Dendritic cell treated with granulocyte-macrophage colony-stimulating factor and Interleukin-4, amounts not matched to agents 40 ng/mL and 50 ng/mL, for 4 days (primary cell): ENCODE data around the gene TRPM6.

ENCODE experiments used
- H3K27ac Mint-ChIP-seq: one replicate; pipeline ENCODE4 v1.8.0; 2022; ENCODE audit warnings: mild to moderate bottlenecking, mixed read lengths
- H3K27me3 Mint-ChIP-seq: one replicate; pipeline ENCODE4 v1.8.0; 2022; ENCODE audit warnings: mild to moderate bottlenecking, mixed read lengths
- H3K36me3 Mint-ChIP-seq: one replicate; pipeline ENCODE4 v1.8.0; 2022; ENCODE audit warnings: low read depth, mixed read lengths
- H3K4me1 Mint-ChIP-seq: one replicate; pipeline ENCODE4 v1.8.0; 2022; ENCODE audit warnings: low read depth, mixed read lengths
- H3K4me3 Mint-ChIP-seq: one replicate; pipeline ENCODE4 v1.8.0; 2022; ENCODE audit warnings: mild to moderate bottlenecking, moderate library complexity, mixed read lengths
- H3K9me3 Mint-ChIP-seq: one replicate; pipeline ENCODE4 v1.8.0; 2022; ENCODE audit warnings: mixed read lengths
- intact Hi-C: fragments of 100-400 bp; cut with micrococcal nuclease; formaldehyde crosslinking; loops from one replicate; pipeline ENCODE4 v1.15.0; 2022

Gene TRPM6

DNA sequence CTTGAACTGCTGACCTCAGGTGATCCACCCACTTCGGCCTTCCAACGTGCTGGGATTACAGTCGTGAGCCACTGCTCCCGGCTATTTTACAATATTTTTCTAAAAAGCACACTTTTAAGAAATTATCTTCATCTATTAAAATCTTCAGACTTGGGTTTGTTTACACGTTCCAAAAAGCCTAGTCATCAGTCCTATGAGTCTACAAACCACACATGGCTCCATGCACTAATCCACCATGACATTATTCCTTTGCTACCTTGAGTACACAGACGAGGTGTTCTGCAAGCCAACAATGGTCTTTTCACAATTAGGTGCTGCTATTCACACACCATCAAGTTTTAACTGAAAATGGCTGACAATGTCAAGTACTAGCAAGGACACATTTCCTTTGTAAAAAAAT lies 41.0 kb downstream of the TRPM6 start:
- intact Hi-C loops, result no loop called here
- Mint-ChIP-seq H3K27me3 (no peaks in the 10 kb centered on the region), H3K27ac (no peak overlapping the region), H3K4me3 (no peak overlapping the region), H3K9me3 (no peaks in the 10 kb centered on the region), H3K36me3 (no peaks in the 10 kb centered on the region), H3K4me1 (no peaks in the 10 kb centered on the region)

DNA sequence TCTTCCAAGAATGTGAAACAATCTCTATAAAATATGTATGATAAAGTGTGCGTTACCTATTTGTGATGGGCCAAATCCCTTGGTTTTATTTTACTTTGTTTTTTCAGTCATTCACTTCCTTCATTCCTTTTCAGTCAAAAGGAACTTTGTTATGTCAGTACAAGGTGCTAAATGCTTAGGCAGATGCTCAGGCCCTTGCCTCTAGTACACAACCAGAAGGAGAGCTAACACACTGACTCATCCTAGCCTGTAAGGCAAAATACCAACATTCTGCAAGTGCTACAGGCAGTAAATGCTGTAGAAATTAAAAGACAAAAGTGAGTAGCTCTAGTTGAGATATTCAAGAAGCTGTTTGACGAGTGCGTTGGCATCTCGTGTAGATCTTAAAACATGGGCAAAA lies 49.4 kb downstream of the TRPM6 start:
- intact Hi-C loops, result no loop called here
- H3K9me3 Mint-ChIP-seq, result no peaks in the 10 kb centered on the region
- no peaks in the 10 kb centered on the region for H3K4me1 Mint-ChIP-seq
- H3K27ac Mint-ChIP-seq, result no peak overlapping the region
- H3K4me3 Mint-ChIP-seq, result no peak overlapping the region
- no peaks in the 10 kb centered on the region for H3K27me3 Mint-ChIP-seq
- H3K36me3 Mint-ChIP-seq, result no peaks in the 10 kb centered on the region

DNA sequence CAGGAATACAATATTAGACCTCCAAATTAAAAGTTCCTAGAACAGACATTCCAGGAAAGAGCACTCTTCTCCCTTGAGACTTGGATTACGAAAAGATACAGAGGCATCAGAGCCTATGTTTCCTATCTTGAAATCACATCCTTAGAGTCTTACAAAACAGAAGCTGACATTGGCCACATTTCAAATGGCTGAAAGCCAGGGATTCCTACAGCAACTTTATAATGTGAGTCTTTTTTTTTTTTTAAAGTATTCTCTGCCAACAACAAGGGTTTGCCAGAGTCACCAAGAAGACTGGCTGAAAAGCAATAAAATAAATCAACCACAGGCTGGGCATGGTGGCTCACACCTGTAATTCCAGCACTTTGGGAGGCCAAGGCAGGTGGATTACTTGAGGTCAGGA lies 63.1 kb downstream of the TRPM6 start:
- Mint-ChIP-seq H3K4me3 (no peak overlapping the region), H3K4me1 (no peaks in the 10 kb centered on the region), H3K9me3 (no peaks in the 10 kb centered on the region), H3K27ac (no peak overlapping the region), H3K27me3 (no peaks in the 10 kb centered on the region), H3K36me3 (no peaks in the 10 kb centered on the region)
- intact Hi-C loops, result no loop called here

DNA sequence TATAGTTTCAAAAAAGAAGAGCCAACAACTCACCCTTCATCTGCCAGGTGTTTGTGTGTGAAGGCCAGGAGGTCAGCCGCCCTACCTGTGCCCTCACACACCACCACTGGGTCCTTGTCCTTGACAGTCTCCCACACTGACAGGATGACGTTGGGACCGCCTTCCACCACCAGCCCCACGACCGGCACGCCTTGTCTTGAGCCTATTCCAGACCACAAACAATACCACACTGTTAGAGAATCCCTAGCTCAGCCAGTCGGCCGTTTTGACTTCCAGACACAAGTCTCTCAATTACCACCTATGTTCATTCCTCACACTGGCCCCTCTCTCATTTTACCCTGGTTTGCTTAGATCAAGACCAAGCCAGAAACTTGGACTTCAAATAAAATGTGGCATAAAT lies 66.1 kb downstream of the TRPM6 start:
- H3K4me3 Mint-ChIP-seq, result no peak overlapping the region
- H3K36me3 Mint-ChIP-seq, result no peaks in the 10 kb centered on the region
- intact Hi-C loops, result no loop called here
- H3K9me3 Mint-ChIP-seq, result no peaks in the 10 kb centered on the region
- no peaks in the 10 kb centered on the region for H3K4me1 Mint-ChIP-seq
- H3K27ac Mint-ChIP-seq, result no peak overlapping the region
- no peaks in the 10 kb centered on the region for H3K27me3 Mint-ChIP-seq

DNA sequence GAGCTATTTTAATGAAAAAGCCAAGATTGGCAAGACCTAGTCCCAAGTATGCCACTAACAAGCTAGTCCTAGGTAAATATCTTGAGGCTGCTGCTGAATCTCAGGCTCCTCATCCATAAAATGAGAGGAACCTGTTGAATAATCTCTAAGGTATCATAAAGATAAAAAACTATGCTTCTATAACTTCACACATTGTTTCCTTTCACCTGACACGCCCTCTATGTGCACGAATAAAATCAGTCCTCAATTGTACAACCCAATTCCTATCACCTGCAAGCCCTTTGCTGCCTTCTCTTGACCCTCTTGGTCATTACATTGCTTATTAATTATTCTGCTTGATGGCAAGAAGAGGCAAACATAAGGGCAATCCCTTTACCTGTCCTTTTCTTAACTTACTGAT lies 69.9 kb downstream of the TRPM6 start:
- no peaks in the 10 kb centered on the region for H3K36me3 Mint-ChIP-seq
- H3K27me3 Mint-ChIP-seq, result no peaks in the 10 kb centered on the region
- no peak overlapping the region for H3K4me3 Mint-ChIP-seq
- no peaks in the 10 kb centered on the region for H3K4me1 Mint-ChIP-seq
- no peak overlapping the region for H3K27ac Mint-ChIP-seq
- intact Hi-C loops, result loop anchor here (10.0 kb wide), 1 partner anchor 107 kb away; no protein-coding TSS in a partner anchor
- no peaks in the 10 kb centered on the region for H3K9me3 Mint-ChIP-seq

DNA sequence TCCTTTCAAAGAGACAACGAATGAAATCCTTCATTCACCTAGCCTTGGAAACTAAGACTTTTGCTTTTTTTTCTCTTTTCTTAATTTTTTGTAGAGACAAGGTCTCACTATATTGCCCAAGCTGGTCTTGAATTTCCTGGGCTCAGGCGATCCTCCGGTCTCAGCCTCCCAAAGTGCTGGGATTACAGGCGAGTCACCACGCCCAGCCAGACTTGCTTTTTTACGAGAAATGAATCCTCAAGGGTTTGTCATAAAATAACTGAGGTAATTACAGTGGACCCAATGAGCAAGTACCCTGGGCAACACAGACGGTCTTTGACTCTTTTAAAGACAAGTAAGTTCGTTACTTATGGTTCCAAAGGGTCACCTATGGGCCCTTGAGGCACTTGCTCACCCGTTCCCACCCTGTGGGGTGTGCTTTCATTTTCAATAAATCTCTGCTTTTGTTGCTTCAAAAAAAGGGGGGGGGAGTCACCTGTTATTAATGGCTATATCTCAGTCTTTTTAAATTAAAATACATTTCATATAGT lies 70.4 kb downstream of the TRPM6 start:
- H3K36me3 Mint-ChIP-seq, result no peaks in the 10 kb centered on the region
- H3K4me1 Mint-ChIP-seq, result no peaks in the 10 kb centered on the region
- H3K4me3 Mint-ChIP-seq, result no peak overlapping the region
- H3K27me3 Mint-ChIP-seq, result no peaks in the 10 kb centered on the region
- no peak overlapping the region for H3K27ac Mint-ChIP-seq
- no peaks in the 10 kb centered on the region for H3K9me3 Mint-ChIP-seq
- intact Hi-C loops, result loop anchor here (10.0 kb wide), 1 partner anchor 107 kb away; no protein-coding TSS in a partner anchor

DNA sequence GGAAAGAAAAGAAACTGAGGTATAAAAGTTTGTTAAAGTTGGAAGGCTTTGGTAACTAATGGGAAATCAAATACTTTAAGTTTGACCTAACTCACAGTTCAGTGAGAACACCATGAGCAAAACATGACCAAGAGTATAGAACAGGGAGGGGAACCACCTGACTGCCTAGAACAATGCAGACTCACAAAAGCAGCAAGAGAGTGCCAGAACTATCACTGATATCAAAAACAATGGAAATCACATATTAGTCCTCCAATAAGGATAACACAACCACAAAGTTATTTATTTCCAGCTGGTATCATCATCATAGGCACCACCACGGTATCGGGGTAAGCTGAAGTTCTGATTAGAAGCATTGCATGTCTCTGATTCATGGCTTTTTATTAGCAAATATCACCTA lies 77.5 kb downstream of the TRPM6 start:
- Mint-ChIP-seq H3K4me1 (no peaks in the 10 kb centered on the region), H3K27ac (no peak overlapping the region), H3K27me3 (no peaks in the 10 kb centered on the region), H3K9me3 (no peaks in the 10 kb centered on the region), H3K36me3 (no peaks in the 10 kb centered on the region), H3K4me3 (no peak overlapping the region)
- intact Hi-C loops, result loop anchor here (10.0 kb wide), 1 partner anchor 115 kb away; no protein-coding TSS in a partner anchor

DNA sequence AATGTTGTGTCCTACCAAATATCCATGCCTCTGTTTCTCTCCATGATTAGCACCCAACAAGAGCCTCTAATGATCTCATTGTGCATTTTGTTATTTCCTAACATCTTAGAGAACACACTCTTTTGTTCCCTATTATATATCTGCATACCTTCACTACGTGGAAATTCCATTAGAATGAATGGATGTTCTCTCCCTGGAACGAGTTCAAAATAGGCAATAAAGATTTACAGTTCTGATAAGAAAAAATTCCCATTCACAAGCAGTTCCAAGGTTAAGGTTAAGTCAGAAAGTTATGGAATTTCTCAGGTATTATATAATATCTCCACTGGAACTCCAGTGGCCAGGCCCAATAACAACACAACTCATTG lies 83.7 kb downstream of the TRPM6 start:
- no peaks in the 10 kb centered on the region for H3K36me3 Mint-ChIP-seq
- no peaks in the 10 kb centered on the region for H3K9me3 Mint-ChIP-seq
- H3K27ac Mint-ChIP-seq, result no peak overlapping the region
- no peak overlapping the region for H3K4me3 Mint-ChIP-seq
- H3K27me3 Mint-ChIP-seq, result no peaks in the 10 kb centered on the region
- H3K4me1 Mint-ChIP-seq, result no peaks in the 10 kb centered on the region
- intact Hi-C loops, result no loop called here

DNA sequence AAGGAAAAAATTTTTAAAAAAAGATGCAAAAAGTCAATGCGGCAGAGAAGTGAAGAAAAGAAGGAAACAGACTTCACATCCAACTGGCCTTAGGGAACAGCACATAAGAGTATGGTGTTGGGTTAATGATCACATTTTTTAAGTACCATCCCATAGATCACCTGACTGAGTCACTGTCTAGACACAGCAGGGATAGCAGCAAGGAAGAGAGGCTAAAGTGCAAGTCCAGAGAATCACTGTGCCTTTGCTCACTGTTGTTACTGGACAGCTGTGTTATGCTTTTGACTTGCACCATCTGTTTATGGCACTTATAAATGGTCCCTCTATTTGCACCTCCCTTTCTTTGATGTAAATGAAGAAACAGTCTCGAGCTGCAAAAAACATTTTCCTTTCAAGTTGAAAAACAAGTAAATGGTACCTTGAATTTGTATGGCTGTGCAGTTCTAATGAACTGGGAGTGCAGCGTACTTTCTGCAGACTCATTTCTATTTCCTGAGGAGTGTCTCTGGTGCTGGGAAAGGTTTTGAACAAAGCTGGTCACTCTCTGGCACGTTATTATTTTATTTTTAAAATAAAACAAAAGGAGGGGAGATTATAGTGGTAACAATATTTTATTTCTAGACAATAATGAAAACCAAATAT lies 84.2 kb downstream of the TRPM6 start:
- H3K4me3 Mint-ChIP-seq, result no peak overlapping the region
- H3K27ac Mint-ChIP-seq, result no peak overlapping the region
- intact Hi-C loops, result no loop called here
- H3K4me1 Mint-ChIP-seq, result no peaks in the 10 kb centered on the region
- H3K9me3 Mint-ChIP-seq, result no peaks in the 10 kb centered on the region
- H3K36me3 Mint-ChIP-seq, result no peaks in the 10 kb centered on the region
- no peaks in the 10 kb centered on the region for H3K27me3 Mint-ChIP-seq

DNA sequence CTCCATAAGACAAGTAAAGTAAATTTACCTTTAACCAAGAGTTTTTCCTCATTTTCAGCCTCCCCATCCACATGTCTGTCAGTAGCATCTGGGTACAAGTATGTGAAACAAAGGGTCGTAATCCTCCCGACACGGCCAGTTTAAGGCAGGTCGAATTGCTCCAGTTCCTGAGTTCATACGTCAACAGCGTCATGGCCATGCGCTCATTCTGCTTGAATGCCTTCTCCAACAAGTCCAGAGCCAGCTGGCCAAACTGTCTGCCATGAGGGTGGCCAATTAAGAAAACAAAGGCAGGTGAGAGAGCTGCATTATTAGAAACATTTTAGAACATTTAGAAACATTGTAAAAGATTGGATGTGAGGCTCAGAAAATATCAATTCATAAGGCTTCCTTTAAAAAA lies 87.5 kb downstream of the TRPM6 start:
- intact Hi-C loops, result no loop called here
- no peak overlapping the region for H3K27ac Mint-ChIP-seq
- H3K36me3 Mint-ChIP-seq, result no peaks in the 10 kb centered on the region
- H3K4me1 Mint-ChIP-seq, result no peaks in the 10 kb centered on the region
- H3K9me3 Mint-ChIP-seq, result no peaks in the 10 kb centered on the region
- H3K27me3 Mint-ChIP-seq, result no peaks in the 10 kb centered on the region
- no peak overlapping the region for H3K4me3 Mint-ChIP-seq

DNA sequence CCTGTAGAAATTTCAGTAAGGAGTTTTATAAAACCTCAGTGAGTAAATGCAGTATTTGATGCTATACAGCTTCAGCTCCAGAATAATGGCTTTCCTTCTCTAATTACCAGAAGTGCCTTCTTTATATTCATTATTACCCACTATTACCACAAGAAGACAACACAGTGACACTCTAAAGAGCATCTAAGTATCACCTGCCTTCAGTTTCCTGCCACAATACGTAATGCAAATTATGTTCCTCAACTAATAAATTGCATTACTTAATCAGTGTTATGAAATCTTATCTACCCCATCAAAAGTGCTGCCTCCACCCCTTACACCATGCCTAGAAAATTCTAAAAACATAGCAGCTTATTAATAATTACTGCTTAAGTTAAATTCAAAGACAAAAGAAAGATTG lies 91.9 kb downstream of the TRPM6 start:
- intact Hi-C loops, result no loop called here
- Mint-ChIP-seq H3K27me3 (no peaks in the 10 kb centered on the region), H3K36me3 (no peaks in the 10 kb centered on the region), H3K4me3 (no peak overlapping the region), H3K27ac (no peak overlapping the region), H3K9me3 (no peaks in the 10 kb centered on the region), H3K4me1 (no peaks in the 10 kb centered on the region)

DNA sequence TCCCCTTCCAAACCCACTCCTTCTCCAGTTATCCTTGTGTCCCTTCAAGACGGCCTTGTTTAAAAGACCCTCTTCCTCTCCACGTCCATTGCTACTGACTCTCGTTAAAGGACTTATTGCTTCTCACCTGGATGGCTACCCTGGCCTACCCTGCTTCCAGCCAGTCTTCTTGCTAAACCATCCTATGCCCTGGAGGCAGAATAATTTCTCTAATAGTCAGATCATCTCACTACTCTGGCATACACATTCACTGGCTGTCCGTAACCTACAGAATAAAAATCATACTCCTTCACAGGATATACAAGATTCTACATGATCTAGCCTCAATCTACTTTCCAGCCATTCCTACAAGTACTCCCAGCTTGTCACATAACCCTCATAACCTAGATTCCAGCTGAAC lies 92.6 kb downstream of the TRPM6 start:
- no peak overlapping the region for H3K27ac Mint-ChIP-seq
- no peaks in the 10 kb centered on the region for H3K4me1 Mint-ChIP-seq
- intact Hi-C loops, result no loop called here
- no peak overlapping the region for H3K4me3 Mint-ChIP-seq
- no peaks in the 10 kb centered on the region for H3K36me3 Mint-ChIP-seq
- H3K27me3 Mint-ChIP-seq, result no peaks in the 10 kb centered on the region
- H3K9me3 Mint-ChIP-seq, result no peaks in the 10 kb centered on the region

DNA sequence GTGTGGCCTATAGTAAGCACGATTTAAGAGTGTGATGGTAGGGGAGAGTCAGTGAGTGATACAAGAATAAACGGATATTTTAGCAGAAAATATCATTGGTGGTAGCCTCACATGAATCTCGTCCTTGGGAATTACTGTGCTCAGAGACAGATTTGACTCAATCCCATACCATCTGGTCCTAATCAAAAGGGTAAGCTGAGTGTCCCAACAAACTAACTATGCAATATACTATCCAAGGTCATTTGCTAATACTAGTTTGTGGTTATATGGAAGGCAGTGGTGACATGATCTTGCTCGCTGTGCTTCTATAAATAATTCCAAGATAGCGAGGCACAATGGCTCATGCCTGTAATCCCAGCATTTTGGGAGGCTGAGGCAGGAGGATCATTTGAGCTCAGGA lies 103.2 kb downstream of the TRPM6 start:
- intact Hi-C loops, result no loop called here
- Mint-ChIP-seq H3K36me3 (no peaks in the 10 kb centered on the region), H3K9me3 (no peaks in the 10 kb centered on the region), H3K4me1 (no peaks in the 10 kb centered on the region), H3K27me3 (no peaks in the 10 kb centered on the region), H3K4me3 (no peak overlapping the region), H3K27ac (no peak overlapping the region)

DNA sequence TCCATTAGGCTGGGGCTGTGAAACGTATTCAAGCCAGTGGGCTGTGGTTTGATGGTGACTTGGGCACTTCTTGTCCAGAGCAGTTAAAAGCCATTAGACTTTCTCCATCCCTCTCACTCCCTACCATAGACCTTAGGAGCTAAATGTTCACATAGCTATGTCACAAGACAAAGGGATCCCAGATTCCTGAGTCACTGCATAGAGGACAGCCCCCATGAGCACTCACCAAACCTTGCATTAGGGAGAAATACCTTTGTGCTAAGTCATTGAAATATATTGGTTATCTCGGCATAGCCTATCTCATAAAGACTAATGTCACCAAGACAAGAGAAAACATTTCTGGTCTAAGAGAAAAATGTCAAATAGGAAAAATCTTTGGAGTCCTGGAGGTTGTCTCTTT lies 104.3 kb downstream of the TRPM6 start:
- Mint-ChIP-seq H3K27ac (no peak overlapping the region), H3K27me3 (no peaks in the 10 kb centered on the region), H3K36me3 (no peaks in the 10 kb centered on the region), H3K4me3 (no peak overlapping the region), H3K4me1 (no peaks in the 10 kb centered on the region), H3K9me3 (no peaks in the 10 kb centered on the region)
- intact Hi-C loops, result no loop called here
